Measurements from ENCODE around the gene IMMP2L.

GRCh38 chr7:111605246-111605645, 43.0 kb upstream of the IMMP2L start:
- no peak for TF ChIP-seq POLR2A (IDR thresholded peaks at IDR 0.05; ENCODE audit: control extremely low read depth in 1 of 2, low read depth in 2 of 2, low read length in 2 of 2)
- TF ChIP-seq TBP (IDR thresholded peaks at IDR 0.05; ENCODE audit: low read depth, low read length), result no peak
- no peak for TF ChIP-seq JUN (IDR thresholded peaks at IDR 0.05; ENCODE audit: low read depth, low read length)
- TF ChIP-seq CTCF (IDR thresholded peaks at IDR 0.05; ENCODE audit: control extremely low read depth in 1 of 3, insufficient read depth in 1 of 3, low read depth in 1 of 3, low read length in 3 of 3), result no peak
- no peak for TF ChIP-seq EZH2 (IDR thresholded peaks at IDR 0.05; ENCODE audit: low read depth, low read length, severe bottlenecking)
- TF ChIP-seq SUZ12 (IDR thresholded peaks at IDR 0.05; ENCODE audit: low read length), result no peak

Data from H1 (cell line).